OCI-LY7 (cell line): Measurements from ENCODE around the gene SHISA5. TPM values are rescaled to one million over a fixed set of nuclear protein-coding genes. Genes with fewer than 3 reads are reported as not detected.
A peak's percentile ranks its signal among the peaks of the same experiment; 100 is the strongest.

Experiments used
- BruUV-seq: library from RNA; stranded (reverse); fragments of 400-500 nt; replicated peaks from 2 replicates; lab custom pipeline; 2021; lab: Mats Ljungman, UMichigan
- CTCF ChIA-PET: fragments of 300-600 bp; sonication (Branson Sonifier 250); formaldehyde crosslinking; loops from one replicate; lab custom pipeline; 2022; ENCODE audit warnings: antibody characterized with exemption; ENCODE audit not compliant: unreplicated experiment; lab: Charles Lee
- POLR2A ChIA-PET: fragments of 300-600 bp; sonication (Branson Sonifier 250); formaldehyde crosslinking; loops from one replicate; lab custom pipeline; 2022; ENCODE audit warnings: antibody characterized with exemption; lab: Charles Lee
- DNase-seq: peaks from one replicate; pipeline ENCODE4 v3.0.0-alpha.2; 2015; ENCODE audit warnings: low spot score
- H2AFZ ChIP-seq: fragments of 200-600 bp; sonication (generic), shearing (Covaris generic); 2 replicates; pipeline ENCODE4 v1.6.1; 2014; ENCODE audit warnings: mild to moderate bottlenecking, antibody characterized with exemption, low read length, moderate library complexity
- H3K27ac ChIP-seq: fragments of 200-600 bp; sonication (generic); 2 replicates; pipeline ENCODE4 v1.5.1; 2014; ENCODE audit warnings: mixed run types, low read depth, mild to moderate bottlenecking, moderate library complexity, low read length, inconsistent platforms; ENCODE audit not compliant: poor library complexity, severe bottlenecking
- H3K36me3 ChIP-seq: fragments of 200-600 bp; sonication (generic); 2 replicates; pipeline ENCODE4 v1.6.1; 2014; ENCODE audit warnings: mild to moderate bottlenecking, antibody characterized with exemption, low read length, moderate library complexity, mixed read lengths; ENCODE audit not compliant: insufficient read depth
- H3K4me1 ChIP-seq: fragments of 200-600 bp; sonication (generic); 2 replicates; pipeline ENCODE4 v1.5.1; 2014; ENCODE audit warnings: mild to moderate bottlenecking, low read length; ENCODE audit not compliant: insufficient read depth, poor library complexity, severe bottlenecking
- H3K4me2 ChIP-seq: fragments of 200-600 bp; sonication (generic); 2 replicates; pipeline ENCODE4 v1.6.1; 2014; ENCODE audit warnings: mild to moderate bottlenecking, low read length
- H3K4me3 ChIP-seq: fragments of 200-600 bp; sonication (generic); 2 replicates; pipeline ENCODE4 v1.5.1; 2014; ENCODE audit warnings: mild to moderate bottlenecking, low read depth, low read length; ENCODE audit not compliant: poor library complexity, severe bottlenecking
- H3K79me2 ChIP-seq: fragments of 200-600 bp; sonication (generic); 2 replicates; pipeline ENCODE4 v1.6.1; 2016; ENCODE audit warnings: low read depth, mild to moderate bottlenecking, low read length, moderate library complexity, mixed read lengths; ENCODE audit not compliant: insufficient read depth
- H3K9me2 ChIP-seq: fragments of 200-600 bp; sonication (generic); 2 replicates; pipeline ENCODE4 v1.6.1; 2016; ENCODE audit warnings: mild to moderate bottlenecking, low read length, mixed read lengths; ENCODE audit not compliant: insufficient read depth
- H3K9me3 ChIP-seq: fragments of 200-600 bp; sonication (generic); 2 replicates; pipeline ENCODE4 v1.6.1; 2014; ENCODE audit warnings: mild to moderate bottlenecking, mixed run types, low read length, mixed read lengths
- H4K20me1 ChIP-seq: fragments of 200-600 bp; sonication (generic); 2 replicates; pipeline ENCODE4 v1.6.1; 2014; ENCODE audit warnings: mild to moderate bottlenecking, antibody characterized with exemption, low read length, moderate library complexity, mixed read lengths; ENCODE audit not compliant: insufficient read depth
- CTCF ChIP-seq: fragments of 200-600 bp; sonication (generic); conservative IDR thresholded peaks from 2 replicates; pipeline ENCODE4 v1.5.1; 2014; ENCODE audit warnings: mild to moderate bottlenecking, antibody characterized with exemption, low read length, moderate library complexity, mixed read lengths
- EZH2phosphoT487 ChIP-seq: fragments of 200-600 bp; sonication (generic); IDR thresholded peaks from 2 replicates; pipeline ENCODE4 v1.6.1; 2018; ENCODE audit warnings: low read depth, borderline replicate concordance, mild to moderate bottlenecking, mixed run types, antibody characterized with exemption, low read length, moderate library complexity, mixed read lengths
- intact Hi-C: fragments of 100-400 bp; cut with micrococcal nuclease; formaldehyde crosslinking; loops from one replicate; pipeline ENCODE4 v1.10.0; 2022; ENCODE audit not compliant: unreplicated experiment
- total RNA-seq, 2 experiments: library from RNA; depleted of rRNA in 1 of 2; stranded (reverse); fragments of >200 nt in 1 of 2; shearing (Covaris generic) in 1 of 2; gene quantifications; 2 replicates each; pipeline ENCODE4 v1.2.3, GENCODE V29; 2014 to 2022

Gene SHISA5
- total RNA-seq, 2 experiments from 2014 or later = 97.3 to 102 TPM

GRCh38 chr3:48439820-48440589 lies 64.0 kb downstream of the SHISA5 start, which contains the start of the genes CCDC51 and TMA7:
CCDC51 (minus strand) TSS chr3:48440119; CDS start chr3:48435128, 4,991 bp downstream.
TMA7 (plus strand) TSS chr3:48440257; CDS start chr3:48440297, 40 bp downstream.
- peak within 1 kb of the TSS; percentile 98 for H3K4me3 ChIP-seq
- H3K9me2 ChIP-seq = no peaks in the 10 kb centered on the region
- ChIA-PET POLR2A (interaction anchor here (0.5 to 2.4 kb wide), 16 partner anchors 9 to 715 kb away, joined by 3 to 16 read pairs (median 4); partner anchors contain the start of genes CDC25A, PFKFB4 and ZNF589), CTCF (interaction anchor here (0.5 to 1.2 kb wide), 5 partner anchors 34 to 216 kb away, joined by 3 to 4 read pairs (median 3); no protein-coding TSS in a partner anchor)
- H3K9me3 ChIP-seq = no peaks in the 10 kb centered on the region
- intact Hi-C loops = loop anchor here (2.0 to 10.0 kb wide), 4 partner anchors 33 to 355 kb away; partner anchors contain the start of genes NME6 and SLC26A6
- H3K36me3 ChIP-seq = peaks cover 39% of the 10 kb centered on the region
- TF ChIP-seq EZH2phosphoT487 (no peak), CTCF (0 out of 2 replicates have a peak, but pooled peaks have one; percentile 6)
- H4K20me1 ChIP-seq = peaks cover 17% of the 10 kb centered on the region
- peaks cover 50% of the 10 kb centered on the region for H3K4me1 ChIP-seq
- DNase-seq = peak; percentile 98
- peak within 1 kb of the TSS; percentile 83 for H2AFZ ChIP-seq
- H3K4me2 ChIP-seq = peak within 1 kb of the TSS; percentile 80
- peak within 1 kb of the TSS; percentile 77 for H3K27ac ChIP-seq
- no TSS peak for BruUV-seq
- peaks cover 45% of the 10 kb centered on the region for H3K79me2 ChIP-seq

GRCh38 chr3:48437812-48438211 lies 66.2 kb downstream of the SHISA5 start:
- no TSS peak for BruUV-seq
- Histone ChIP-seq H4K20me1 (peaks cover 17% of the 10 kb centered on the region), H3K27ac (peak overlapping the region; percentile 27), H3K9me3 (no peaks in the 10 kb centered on the region), H3K4me1 (peaks cover 50% of the 10 kb centered on the region), H3K9me2 (no peaks in the 10 kb centered on the region), H3K4me3 (no peak overlapping the region), H3K36me3 (peaks cover 39% of the 10 kb centered on the region), H2AFZ (no peak overlapping the region), H3K4me2 (peak overlapping the region; percentile 74), H3K79me2 (peaks cover 38% of the 10 kb centered on the region)
- TF ChIP-seq EZH2phosphoT487 (no peak), CTCF (no peak)
- ChIA-PET CTCF (interaction anchor here (1.0 kb wide), 1 partner anchor 8 kb away, joined by 3 read pairs; no protein-coding TSS in a partner anchor), POLR2A (no interaction called here)
- intact Hi-C loops = loop anchor here (2.0 to 10.0 kb wide), 2 partner anchors 69 to 133 kb away; partner anchors contain the start of gene NME6
- peak; percentile 23 for DNase-seq
